NCI-H446 treated with DMSO at 0.1 percent for 48 hours (cell line): ENCODE results near the gene DPYSL4.

Experiments
- DNase-seq: peaks from one replicate; lab custom pipeline; 2025; lab: John Stamatoyannopoulos, UW

Gene DPYSL4

GRCh38 chr10:132163826-132164515, 22.8 kb upstream of the DPYSL4 start:
- no peak for DNase-seq

GRCh38 chr10:132164761-132165278, 21.9 kb upstream of the DPYSL4 start:
- no peak for DNase-seq

GRCh38 chr10:132165416-132165980, 21.2 kb upstream of the DPYSL4 start:
- no peak for DNase-seq

- DNase-seq: no peak
Measured at GRCh38 chr10:132166216-132166950, 20.4 kb upstream of the DPYSL4 start.

GRCh38 chr10:132167041-132167674, 19.6 kb upstream of the DPYSL4 start:
- no peak for DNase-seq

- no peak for DNase-seq
Measured at GRCh38 chr10:132167976-132168375, 18.8 kb upstream of the DPYSL4 start.

- no peak for DNase-seq
Measured at GRCh38 chr10:132168571-132169030, 18.1 kb upstream of the DPYSL4 start.

- no peak for DNase-seq
Measured at GRCh38 chr10:132169031-132169765, 17.6 kb upstream of the DPYSL4 start.

- DNase-seq: no peak
Measured at GRCh38 chr10:132169766-132170560, 16.8 kb upstream of the DPYSL4 start.

GRCh38 chr10:132170561-132171361, 16.0 kb upstream of the DPYSL4 start:
- DNase-seq: no peak

GRCh38 chr10:132172091-132173066, 14.4 kb upstream of the DPYSL4 start:
- no peak for DNase-seq

- DNase-seq: no peak
Measured at GRCh38 chr10:132173185-132173584, 13.6 kb upstream of the DPYSL4 start.

- no peak for DNase-seq
Measured at GRCh38 chr10:132174237-132174636, 12.5 kb upstream of the DPYSL4 start.

GRCh38 chr10:132175408-132175807, 11.3 kb upstream of the DPYSL4 start:
- no peak for DNase-seq

- no peak for DNase-seq
Measured at GRCh38 chr10:132175907-132176581, 10.7 kb upstream of the DPYSL4 start.

- DNase-seq: no peak
Measured at GRCh38 chr10:132176623-132177500, 9.9 kb upstream of the DPYSL4 start.

- DNase-seq: no peak
Measured at GRCh38 chr10:132178046-132178445, 8.7 kb upstream of the DPYSL4 start.
